Measurements from ENCODE around the gene SMPD1. TPM values are rescaled to one million over a fixed set of nuclear protein-coding genes. Genes with fewer than 3 reads are reported as not detected.

The SMPD1 gene
- total RNA-seq, 4 donors from 2014 or later, result 27.7 to 67.0 (median 43.2) TPM

- H3K36me3 ChIP-seq, result no peaks in the 10 kb centered on the region
- no peaks in the 10 kb centered on the region for H3K9me3 ChIP-seq
- WGBS, 2 donors (ENCODE audit: low coverage in 1 of 2), result 79 to 93% methylated on average over 4 of the region's 4 CpGs
- in situ Hi-C loops (cut with MboI; ENCODE audit: low pct_ligation_motif_present in 1 of 4, low pct_unique_long_range_greater_than_20kb in 1 of 4, low sequenced_read_pairs in 3 of 4), result loop anchor here in 3 of 4 donors (5.0 to 10.0 kb wide), 4 partner anchors 58 to 68 kb away; no protein-coding TSS in a partner anchor
- intact Hi-C loops (cut with DNase I; ENCODE audit: low total_unique reads), result loop anchor here (2.0 kb wide), 1 partner anchor 64 kb away; no protein-coding TSS in a partner anchor
- no peak overlapping the region for H3K27ac ChIP-seq
- TF ChIP-seq POLR2AphosphoS5 (IDR thresholded peaks at IDR 0.05) (no peak), CTCF (IDR thresholded peaks at IDR 0.05) (no peak), POLR2A (IDR thresholded peaks at IDR 0.05) (no peak)
- DNase-seq, result no peak
- H3K27me3 ChIP-seq, result no peaks in the 10 kb centered on the region
- H3K4me1 ChIP-seq, result no peaks in the 10 kb centered on the region
- no peak overlapping the region for H3K4me3 ChIP-seq
Observed at GRCh38 chr11:6442441-6442840, 52.2 kb downstream of the SMPD1 start.

- H3K36me3 ChIP-seq, result no peaks in the 10 kb centered on the region
- in situ Hi-C loops (cut with MboI; ENCODE audit: low pct_ligation_motif_present in 1 of 4, low pct_unique_long_range_greater_than_20kb in 1 of 4, low sequenced_read_pairs in 3 of 4) (loop anchor here in 3 of 4 donors (5.0 to 10.0 kb wide), 4 partner anchors 59 to 69 kb away; no protein-coding TSS in a partner anchor), intact Hi-C loops (cut with DNase I; ENCODE audit: low total_unique reads) (loop anchor here (2.0 kb wide), 1 partner anchor 65 kb away; no protein-coding TSS in a partner anchor)
- DNase-seq, result peak; percentile 61
- no peaks in the 10 kb centered on the region for H3K27me3 ChIP-seq
- H3K27ac ChIP-seq, result no peak overlapping the region
- TF ChIP-seq POLR2A (IDR thresholded peaks at IDR 0.05), result no peak
- TF ChIP-seq CTCF (IDR thresholded peaks at IDR 0.05), result peak; percentile 75 to 85 (median 82)
- no peak for TF ChIP-seq POLR2AphosphoS5 (IDR thresholded peaks at IDR 0.05)
- 25 to 60% methylated on average over 1 to 5 of the region's 5 CpGs for WGBS, 2 donors (ENCODE audit: low coverage in 1 of 2)
- no peak overlapping the region for H3K4me3 ChIP-seq
- H3K4me1 ChIP-seq, result no peaks in the 10 kb centered on the region
- no peaks in the 10 kb centered on the region for H3K9me3 ChIP-seq
Observed at GRCh38 chr11:6443269-6444003, 53.2 kb downstream of the SMPD1 start.

Other genes starting within 250 kb of the SMPD1 start
- 1 to 10 TPM in 1 of 4 donors, under 1 TPM in 1, not detected in 2; 0.41 to 1.6 TPM for gene OR52B2, start 220.1 kb upstream of the SMPD1 start, total RNA-seq
- not detected for gene OR52W1, start 191.2 kb upstream of the SMPD1 start, total RNA-seq
- gene C11orf42, start 184.9 kb upstream of the SMPD1 start, total RNA-seq, result not detected
- 100 to 1,000 TPM; 190 to 681 (median 228) TPM for gene FHIP1B, start 155.8 kb upstream of the SMPD1 start, total RNA-seq
- gene CNGA4, start 151.4 kb upstream of the SMPD1 start, total RNA-seq, result under 1 TPM in 1 of 4 donors, not detected in 3; 0.14 TPM
- under 1 TPM in 1 of 4 donors, not detected in 3; 0.48 TPM for gene CCKBR, start 130.6 kb upstream of the SMPD1 start, total RNA-seq
- gene CAVIN3, start 70.0 kb upstream of the SMPD1 start, total RNA-seq, result 100 to 1,000 TPM in 1 of 4 donors, 10 to 100 TPM in 2, 1 to 10 TPM in 1; 8.2 to 124 (median 31.0) TPM
- 10 to 100 TPM in 3 of 4 donors, 1 to 10 TPM in 1; 9.0 to 18.3 (median 12.0) TPM for gene APBB1, start 28.6 kb downstream of the SMPD1 start, total RNA-seq
- 1 to 10 TPM in 2 of 4 donors, not detected in 2; 1.8 to 4.6 TPM for gene HPX, start 50.5 kb downstream of the SMPD1 start, total RNA-seq
- gene TRIM3, start 83.5 kb downstream of the SMPD1 start, total RNA-seq, result 100 to 1,000 TPM in 1 of 4 donors, 10 to 100 TPM in 3; 49.1 to 205 (median 67.9) TPM
- gene ARFIP2, start 90.9 kb downstream of the SMPD1 start, total RNA-seq, result 100 to 1,000 TPM in 1 of 4 donors, 10 to 100 TPM in 3; 77.3 to 110 (median 87.2) TPM
- gene TIMM10B, start 91.0 kb downstream of the SMPD1 start, total RNA-seq, result 10 to 100 TPM; 19.1 to 40.2 (median 30.3) TPM
- gene DNHD1, start 106.8 kb downstream of the SMPD1 start, total RNA-seq, result 10 to 100 TPM; 19.3 to 57.5 (median 34.0) TPM
- gene RRP8, start 213.1 kb downstream of the SMPD1 start, total RNA-seq, result 100 to 1,000 TPM in 1 of 4 donors, 10 to 100 TPM in 2, 1 to 10 TPM in 1; 9.7 to 145 (median 48.2) TPM
- 100 to 1,000 TPM; 159 to 211 (median 169) TPM for gene ILK, start 213.3 kb downstream of the SMPD1 start, total RNA-seq
- 100 to 1,000 TPM in 1 of 4 donors, 10 to 100 TPM in 3; 35.7 to 114 (median 53.8) TPM for gene TAF10, start 221.7 kb downstream of the SMPD1 start, total RNA-seq
- 100 to 1,000 TPM in 1 of 4 donors, 10 to 100 TPM in 3; 64.0 to 114 (median 74.0) TPM for gene TPP1, start 228.9 kb downstream of the SMPD1 start, total RNA-seq

Measured in transverse colon (tissue), 4 donors.